Activated CD4-positive, alpha-beta T cell treated with anti-CD3 and anti-CD28 coated beads, Interleukin-2, amount 10 ng/mL, durations not matched to agents 24 days and 14 days (primary cell): ENCODE results near the gene CRELD2. TPM values are rescaled to one million over a fixed set of nuclear protein-coding genes. Genes with fewer than 3 reads are reported as not detected.

Experiments used
- DNase-seq: peaks from one replicate; pipeline ENCODE4 v3.0.0; 2022
- H3K27ac Mint-ChIP-seq: one replicate; pipeline ENCODE4 v1.8.0; 2022; ENCODE audit warnings: mild to moderate bottlenecking, mixed read lengths
- H3K27me3 Mint-ChIP-seq: one replicate; pipeline ENCODE4 v1.8.0; 2022; ENCODE audit warnings: mixed read lengths
- H3K36me3 Mint-ChIP-seq: one replicate; pipeline ENCODE4 v1.8.0; 2022; ENCODE audit warnings: low read depth, mild to moderate bottlenecking, mixed read lengths
- H3K4me1 Mint-ChIP-seq: one replicate; pipeline ENCODE4 v1.8.0; 2021; ENCODE audit warnings: mixed read lengths
- H3K4me3 Mint-ChIP-seq: one replicate; pipeline ENCODE4 v1.8.0; 2022; ENCODE audit warnings: mild to moderate bottlenecking, moderate library complexity, mixed read lengths
- H3K9me3 Mint-ChIP-seq: one replicate; pipeline ENCODE4 v1.8.0; 2021; ENCODE audit warnings: mixed read lengths
- intact Hi-C: fragments of 100-400 bp; cut with micrococcal nuclease; formaldehyde crosslinking; loops from one replicate; pipeline ENCODE4 v1.15.1; 2023
- total RNA-seq: library from RNA; stranded (reverse); gene quantifications from 2 replicates; pipeline ENCODE4 v1.2.3, GENCODE V29; 2022

Gene CRELD2
- total RNA-seq, 1 donor from 2014 or later = 47.4 TPM

DNA sequence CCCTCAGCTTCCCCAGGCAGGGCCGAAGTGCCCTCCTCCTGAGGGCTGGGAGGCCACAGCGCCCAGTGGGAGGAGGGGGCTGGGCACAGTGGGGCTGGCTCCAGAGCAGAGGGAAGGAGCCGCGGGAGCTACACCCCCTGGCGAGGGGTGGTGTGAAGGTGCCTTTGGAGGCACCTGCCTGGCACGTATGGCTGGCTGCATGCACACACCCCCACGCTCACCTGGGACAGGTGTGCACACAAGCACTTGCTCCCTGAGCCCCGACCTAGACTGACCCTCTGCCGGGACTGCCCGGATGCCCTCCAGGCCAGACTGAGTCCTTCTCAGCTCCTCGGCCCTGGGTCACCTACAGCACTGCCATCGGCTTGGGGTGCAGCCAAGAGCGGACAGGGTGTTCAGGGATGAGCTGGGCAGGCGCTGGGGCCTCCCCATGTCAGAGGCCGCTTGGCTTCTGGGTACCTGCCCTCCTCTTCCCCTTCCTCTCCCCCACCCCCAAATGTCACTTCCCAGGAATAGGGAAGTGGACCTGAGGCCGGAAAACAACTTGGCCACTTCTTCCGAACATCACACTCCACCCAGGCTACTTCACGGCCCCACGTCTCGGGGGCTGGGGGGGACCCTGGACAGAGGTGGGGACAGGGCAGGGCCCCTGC lies 34.7 kb downstream of the CRELD2 start:
- Mint-ChIP-seq H3K4me3 (no peak overlapping the region), H3K36me3 (no peaks in the 10 kb centered on the region), H3K9me3 (no peaks in the 10 kb centered on the region), H3K27ac (no peak overlapping the region), H3K27me3 (no peaks in the 10 kb centered on the region), H3K4me1 (peaks cover 2% of the 10 kb centered on the region)
- intact Hi-C loops = no loop called here
- DNase-seq = no peak

GRCh38 chr22:49953680-49954344 lies 35.4 kb downstream of the CRELD2 start:
- Mint-ChIP-seq H3K36me3 (no peaks in the 10 kb centered on the region), H3K27me3 (no peaks in the 10 kb centered on the region), H3K27ac (no peak overlapping the region), H3K4me3 (no peak overlapping the region), H3K4me1 (peaks cover 2% of the 10 kb centered on the region), H3K9me3 (no peaks in the 10 kb centered on the region)
- DNase-seq = no peak
- intact Hi-C loops = no loop called here

- H3K4me1 Mint-ChIP-seq = peaks cover 6% of the 10 kb centered on the region
- no peaks in the 10 kb centered on the region for H3K9me3 Mint-ChIP-seq
- no peaks in the 10 kb centered on the region for H3K27me3 Mint-ChIP-seq
- H3K36me3 Mint-ChIP-seq = no peaks in the 10 kb centered on the region
- intact Hi-C loops = no loop called here
- no peak for DNase-seq
- no peak overlapping the region for H3K4me3 Mint-ChIP-seq
- H3K27ac Mint-ChIP-seq = no peak overlapping the region
These were observed 35.9 kb downstream of the CRELD2 start for GRCh38 chr22:49954354-49954753.

DNA sequence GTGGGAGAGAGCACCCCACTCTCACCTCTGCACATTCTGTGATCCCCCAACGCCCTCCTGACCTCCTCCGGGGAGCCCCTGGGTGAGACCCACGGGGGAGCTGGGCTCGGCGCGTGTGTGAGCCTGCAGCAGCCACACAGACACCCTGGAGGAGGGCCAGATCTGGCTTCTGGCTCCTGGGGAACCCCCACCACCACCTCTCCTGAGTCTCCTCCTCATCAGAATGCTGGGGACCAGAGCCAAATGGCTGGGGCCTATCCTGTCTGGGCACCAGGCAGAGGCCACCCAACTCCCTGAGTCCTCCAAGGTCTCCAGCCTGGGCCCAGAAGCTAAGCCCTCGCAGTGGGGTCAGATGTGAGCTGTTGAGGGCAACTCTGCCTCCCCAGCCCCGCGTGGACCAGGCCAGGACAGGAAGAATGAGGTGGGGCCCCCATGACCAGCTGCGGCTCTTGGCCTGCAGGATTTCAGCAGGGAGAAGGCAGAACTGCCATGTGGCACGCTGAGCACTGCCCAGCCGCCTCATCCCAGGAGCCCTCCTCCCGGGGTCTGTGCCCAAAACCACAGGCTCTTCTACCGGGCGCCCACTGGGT lies 36.7 kb downstream of the CRELD2 start:
- Mint-ChIP-seq H3K36me3 (no peaks in the 10 kb centered on the region), H3K4me1 (peaks cover 9% of the 10 kb centered on the region), H3K9me3 (no peaks in the 10 kb centered on the region), H3K27me3 (no peaks in the 10 kb centered on the region), H3K27ac (no peak overlapping the region), H3K4me3 (no peak overlapping the region)
- no peak for DNase-seq
- intact Hi-C loops = no loop called here

- Mint-ChIP-seq H3K4me1 (peaks cover 9% of the 10 kb centered on the region), H3K4me3 (no peak overlapping the region), H3K9me3 (no peaks in the 10 kb centered on the region), H3K36me3 (no peaks in the 10 kb centered on the region), H3K27ac (no peak overlapping the region), H3K27me3 (no peaks in the 10 kb centered on the region)
- DNase-seq = no peak
- intact Hi-C loops = no loop called here
These were observed 37.4 kb downstream of the CRELD2 start for GRCh38 chr22:49955581-49956417.

DNA sequence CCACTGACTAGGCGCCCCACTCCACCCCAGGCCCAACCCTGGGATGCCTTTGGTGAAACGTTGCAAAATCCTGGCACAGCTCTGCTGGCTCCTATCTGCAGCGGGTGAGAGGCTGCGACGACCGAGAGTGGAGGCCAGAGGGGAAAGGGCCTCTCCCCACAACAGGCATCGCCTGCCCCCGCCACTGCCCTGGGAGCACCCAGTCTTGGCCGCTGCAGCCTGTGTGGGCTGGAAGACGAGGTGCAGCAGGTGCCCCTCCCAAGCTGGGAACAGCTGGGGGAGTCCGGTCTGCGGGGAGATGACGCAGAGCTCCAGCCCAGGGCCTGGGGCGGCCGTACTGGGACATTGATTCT lies 38.0 kb downstream of the CRELD2 start:
- Mint-ChIP-seq H3K27me3 (no peaks in the 10 kb centered on the region), H3K27ac (no peak overlapping the region)

DNA sequence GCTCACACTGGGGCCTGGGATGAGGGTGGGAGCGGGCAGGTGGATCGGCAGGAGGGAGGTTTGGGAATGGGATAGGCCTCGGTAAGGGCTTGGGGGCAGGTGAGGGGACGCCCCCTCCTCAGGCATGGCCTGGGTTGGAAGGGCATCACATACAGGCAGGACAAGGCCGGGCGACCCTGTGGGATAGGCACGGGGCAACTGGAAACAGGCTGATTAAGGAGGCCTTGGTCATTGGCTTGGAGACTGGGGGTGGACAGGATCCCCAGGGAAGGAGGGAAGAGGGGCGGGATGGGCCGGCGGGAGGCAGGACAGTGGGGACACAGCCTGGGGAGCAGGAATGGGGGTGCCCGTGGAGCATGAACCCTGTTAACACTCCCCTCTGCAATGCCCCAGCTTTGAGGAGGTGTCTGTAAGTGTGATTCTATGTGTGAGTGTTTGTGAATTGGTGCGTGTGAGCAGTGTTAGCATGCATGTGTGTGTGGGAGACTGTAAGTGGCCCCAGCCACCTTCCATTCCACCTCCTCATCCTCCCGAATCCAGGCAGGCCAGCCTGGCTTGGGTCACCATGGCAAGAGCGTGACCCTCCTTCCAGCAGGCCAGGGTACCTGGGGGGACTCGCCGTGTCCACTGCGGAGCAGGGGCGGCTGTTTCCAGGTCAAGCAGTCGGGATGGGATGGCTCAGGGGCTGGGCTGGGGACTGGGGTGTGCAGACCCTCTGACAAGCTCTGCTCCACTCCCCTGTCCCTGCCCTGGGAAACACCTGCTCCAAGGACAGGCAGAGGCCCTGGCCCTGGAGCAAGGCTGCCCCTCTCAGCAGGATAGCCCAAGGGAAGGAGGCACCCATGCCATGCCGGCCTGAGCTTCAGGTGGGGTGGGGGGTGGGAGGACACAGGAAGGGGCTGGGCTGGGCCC lies 38.7 kb downstream of the CRELD2 start:
- Mint-ChIP-seq H3K36me3 (peaks cover 6% of the 10 kb centered on the region), H3K27ac (peak overlapping the region; percentile 43), H3K9me3 (no peaks in the 10 kb centered on the region), H3K27me3 (no peaks in the 10 kb centered on the region), H3K4me3 (no peak overlapping the region), H3K4me1 (peaks cover 9% of the 10 kb centered on the region)
- DNase-seq = no peak
- intact Hi-C loops = no loop called here

More for the DNA sequence above, 38.0 kb downstream of the CRELD2 start:
- intact Hi-C loops = no loop called here
- Mint-ChIP-seq H3K4me1 (peaks cover 9% of the 10 kb centered on the region), H3K4me3 (no peak overlapping the region), H3K36me3 (peaks cover under 1% of the 10 kb centered on the region), H3K9me3 (no peaks in the 10 kb centered on the region)
- no peak for DNase-seq

DNA sequence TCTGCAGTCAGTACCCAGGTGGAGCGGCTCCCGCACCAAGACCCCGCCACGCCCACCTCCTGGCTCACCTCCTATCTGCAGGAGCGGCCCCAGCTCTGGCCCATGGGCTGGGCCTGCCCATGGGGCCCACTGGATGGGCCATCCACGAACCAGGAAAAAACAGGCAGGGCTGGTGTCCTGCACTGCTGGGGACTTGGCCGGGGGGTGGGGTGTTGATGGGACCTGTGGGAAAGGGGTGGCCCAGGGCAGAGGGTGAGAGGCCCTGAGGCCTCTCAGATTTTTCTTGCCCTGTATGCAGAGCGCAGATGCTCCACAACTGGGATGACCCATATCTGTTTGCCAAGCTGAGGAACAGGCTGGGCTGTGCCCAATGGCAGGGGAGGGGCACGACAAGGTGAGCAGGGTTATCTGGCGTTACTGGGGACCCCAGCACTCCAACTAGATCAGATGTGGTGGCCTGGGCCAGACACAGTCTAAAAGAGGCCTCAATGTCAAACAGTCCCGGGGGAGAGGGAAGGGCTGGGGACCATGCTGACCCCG lies 39.5 kb downstream of the CRELD2 start:
- intact Hi-C loops = no loop called here
- Mint-ChIP-seq H3K27ac (peak overlapping the region; percentile 70), H3K27me3 (no peaks in the 10 kb centered on the region), H3K4me1 (peaks cover 9% of the 10 kb centered on the region), H3K36me3 (peaks cover 12% of the 10 kb centered on the region), H3K9me3 (no peaks in the 10 kb centered on the region), H3K4me3 (peak overlapping the region; percentile 55)
- no peak for DNase-seq

- H3K4me1 Mint-ChIP-seq = peaks cover 9% of the 10 kb centered on the region
- peak overlapping the region; percentile 90 for H3K4me3 Mint-ChIP-seq
- H3K36me3 Mint-ChIP-seq = peaks cover 17% of the 10 kb centered on the region
- DNase-seq = no peak
- intact Hi-C loops = no loop called here
- H3K27ac Mint-ChIP-seq = peak overlapping the region; percentile 95
- H3K9me3 Mint-ChIP-seq = no peaks in the 10 kb centered on the region
- no peaks in the 10 kb centered on the region for H3K27me3 Mint-ChIP-seq
These were observed 40.0 kb downstream of the CRELD2 start for GRCh38 chr22:49958366-49958921.

DNA sequence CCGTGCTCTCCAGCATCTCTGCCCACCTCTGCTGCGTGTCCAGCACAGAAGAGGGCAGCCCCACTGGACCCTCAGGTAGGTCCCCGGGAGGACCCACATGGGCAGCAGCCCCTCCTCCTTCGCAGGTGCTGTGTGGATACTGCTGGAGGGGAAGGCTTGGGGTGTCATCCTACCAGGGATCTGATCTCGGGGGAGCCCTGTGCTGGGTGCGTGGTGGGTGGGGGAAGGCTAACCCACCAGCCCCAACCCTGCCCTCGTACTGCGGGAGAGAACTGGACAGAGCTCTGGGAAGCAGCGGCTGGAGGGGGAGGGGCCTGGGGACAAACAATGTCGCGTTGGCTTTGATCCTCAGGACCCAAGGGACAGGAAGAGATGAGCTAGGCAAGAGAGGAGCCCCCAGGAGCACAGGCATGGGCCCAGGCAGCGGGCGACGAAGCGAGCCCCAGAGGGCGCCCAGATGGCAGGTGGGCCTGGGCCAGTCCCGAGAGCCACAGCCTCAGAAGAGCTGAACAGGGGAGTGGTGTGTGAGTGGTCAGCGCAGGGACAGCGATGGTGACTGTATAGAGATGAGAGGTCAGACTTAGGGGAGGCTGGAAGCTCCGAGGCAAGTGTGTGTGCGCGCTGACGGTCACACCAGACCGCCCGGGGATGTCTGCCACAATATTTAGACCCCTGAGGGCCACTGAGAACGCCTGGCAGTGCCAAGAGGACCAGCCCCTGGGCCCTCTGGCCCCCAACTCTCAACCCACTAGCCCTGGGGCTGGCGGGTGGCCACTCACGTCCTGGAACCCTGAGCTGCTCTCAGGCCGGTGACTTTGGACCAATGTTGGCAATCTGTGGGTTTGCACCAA lies 40.7 kb downstream of the CRELD2 start:
- intact Hi-C loops = no loop called here
- H3K27ac Mint-ChIP-seq = peak overlapping the region; percentile 95

DNA sequence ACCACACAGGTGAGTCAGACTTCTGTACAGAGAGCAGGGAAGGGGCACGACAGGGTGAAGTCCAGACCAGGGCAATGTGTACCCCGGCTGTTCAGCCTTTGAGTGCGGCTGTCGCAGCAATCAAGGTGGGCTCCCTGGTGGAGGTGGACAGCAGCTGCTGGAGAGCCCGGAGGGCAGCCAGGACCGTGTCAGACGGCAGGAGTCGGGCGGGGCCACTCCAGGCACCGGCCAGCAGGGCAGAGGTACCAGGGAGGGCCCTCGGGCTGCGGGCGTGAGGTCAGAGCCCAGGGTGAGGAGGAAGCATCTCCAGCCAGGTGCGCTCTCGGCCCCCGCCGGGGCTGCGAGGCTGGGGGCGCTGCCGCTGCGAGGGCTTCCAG lies 41.3 kb downstream of the CRELD2 start:
- H3K9me3 Mint-ChIP-seq = no peaks in the 10 kb centered on the region
- DNase-seq = no peak
- no peaks in the 10 kb centered on the region for H3K27me3 Mint-ChIP-seq
- H3K4me1 Mint-ChIP-seq = peaks cover 17% of the 10 kb centered on the region
- H3K36me3 Mint-ChIP-seq = peaks cover 30% of the 10 kb centered on the region
- H3K27ac Mint-ChIP-seq = peak overlapping the region; percentile 95
- H3K4me3 Mint-ChIP-seq = peak overlapping the region; percentile 90
- intact Hi-C loops = loop anchor here (5.0 kb wide), 2 partner anchors 107 to 568 kb away; partner anchors contain the start of genes SCO2 and ZBED4

More for the DNA sequence above, 40.7 kb downstream of the CRELD2 start:
- Mint-ChIP-seq H3K9me3 (no peaks in the 10 kb centered on the region), H3K27me3 (no peaks in the 10 kb centered on the region), H3K4me3 (peak overlapping the region; percentile 90), H3K36me3 (peaks cover 24% of the 10 kb centered on the region), H3K4me1 (peaks cover 15% of the 10 kb centered on the region)
- no peak for DNase-seq
